PC-9 (cell line): ENCODE measurements around the gene NECAB2.

ENCODE experiments used
- EZH2 ChIP-seq: fragments of 200-600 bp; sonication (generic); IDR thresholded peaks from 2 replicates; pipeline ENCODE4 v1.8.0; 2017; ENCODE audit warnings: antibody characterized with exemption, low read depth
- TF ChIP-seq, protein P1 (sequence below): fragments of 200-600 bp; sonication (generic); conservative IDR thresholded peaks from 2 replicates; pipeline ENCODE4 v1.6.1; 2017; ENCODE audit warnings: mixed run types, antibody characterized with exemption, mild to moderate bottlenecking, moderate library complexity

DNA sequence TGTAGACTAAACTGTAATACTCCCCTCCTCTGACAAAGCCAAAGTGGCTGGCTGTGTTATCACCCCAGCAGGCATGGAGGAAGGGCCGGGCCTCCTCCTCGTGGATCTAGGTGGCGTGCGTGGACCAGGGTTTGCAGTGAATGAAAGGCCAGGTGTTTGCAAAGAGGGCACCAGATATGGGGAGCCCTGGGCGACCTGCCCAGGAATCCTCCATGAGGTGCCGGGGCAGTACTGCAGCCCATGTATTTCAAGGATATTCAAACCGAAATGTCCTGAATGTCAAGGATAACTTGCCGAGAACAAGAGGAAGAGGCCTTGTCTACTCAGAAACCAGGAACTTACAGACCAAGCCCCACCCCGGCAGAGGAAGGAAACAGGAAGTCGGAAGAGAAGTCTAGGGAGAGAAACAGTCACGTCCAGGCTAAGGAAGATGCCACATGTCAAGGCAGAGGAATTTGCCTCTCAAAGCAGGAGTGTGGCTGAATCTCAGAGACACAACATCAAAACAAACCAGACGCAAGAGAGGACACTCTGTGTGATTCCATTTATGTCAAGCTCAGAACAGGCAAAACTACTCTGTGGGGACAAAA lies 28.7 kb upstream of the NECAB2 start:
- TF ChIP-seq, protein P1, sequence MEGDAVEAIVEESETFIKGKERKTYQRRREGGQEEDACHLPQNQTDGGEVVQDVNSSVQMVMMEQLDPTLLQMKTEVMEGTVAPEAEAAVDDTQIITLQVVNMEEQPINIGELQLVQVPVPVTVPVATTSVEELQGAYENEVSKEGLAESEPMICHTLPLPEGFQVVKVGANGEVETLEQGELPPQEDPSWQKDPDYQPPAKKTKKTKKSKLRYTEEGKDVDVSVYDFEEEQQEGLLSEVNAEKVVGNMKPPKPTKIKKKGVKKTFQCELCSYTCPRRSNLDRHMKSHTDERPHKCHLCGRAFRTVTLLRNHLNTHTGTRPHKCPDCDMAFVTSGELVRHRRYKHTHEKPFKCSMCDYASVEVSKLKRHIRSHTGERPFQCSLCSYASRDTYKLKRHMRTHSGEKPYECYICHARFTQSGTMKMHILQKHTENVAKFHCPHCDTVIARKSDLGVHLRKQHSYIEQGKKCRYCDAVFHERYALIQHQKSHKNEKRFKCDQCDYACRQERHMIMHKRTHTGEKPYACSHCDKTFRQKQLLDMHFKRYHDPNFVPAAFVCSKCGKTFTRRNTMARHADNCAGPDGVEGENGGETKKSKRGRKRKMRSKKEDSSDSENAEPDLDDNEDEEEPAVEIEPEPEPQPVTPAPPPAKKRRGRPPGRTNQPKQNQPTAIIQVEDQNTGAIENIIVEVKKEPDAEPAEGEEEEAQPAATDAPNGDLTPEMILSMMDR: no peak
- no peak for TF ChIP-seq EZH2
